Activated CD4-positive, alpha-beta T cell treated with anti-CD3 and anti-CD28 coated beads, Interleukin-2, amount 10 ng/mL, durations not matched to agents 24 days and 14 days (primary cell): Measurements from ENCODE around the gene TFPI2. TPM values are rescaled to one million over a fixed set of nuclear protein-coding genes. Genes with fewer than 3 reads are reported as not detected.
A peak's percentile ranks its signal among the peaks of the same experiment; 100 is the strongest.

ENCODE experiments used
- DNase-seq: peaks from one replicate; pipeline ENCODE4 v3.0.0; 2022
- H3K27ac Mint-ChIP-seq: one replicate; pipeline ENCODE4 v1.8.0; 2022; ENCODE audit warnings: mild to moderate bottlenecking, mixed read lengths
- H3K27me3 Mint-ChIP-seq: one replicate; pipeline ENCODE4 v1.8.0; 2022; ENCODE audit warnings: mixed read lengths
- H3K36me3 Mint-ChIP-seq: one replicate; pipeline ENCODE4 v1.8.0; 2022; ENCODE audit warnings: low read depth, mild to moderate bottlenecking, mixed read lengths
- H3K4me1 Mint-ChIP-seq: one replicate; pipeline ENCODE4 v1.8.0; 2021; ENCODE audit warnings: mixed read lengths
- H3K4me3 Mint-ChIP-seq: one replicate; pipeline ENCODE4 v1.8.0; 2022; ENCODE audit warnings: mild to moderate bottlenecking, moderate library complexity, mixed read lengths
- H3K9me3 Mint-ChIP-seq: one replicate; pipeline ENCODE4 v1.8.0; 2021; ENCODE audit warnings: mixed read lengths
- intact Hi-C: fragments of 100-400 bp; cut with micrococcal nuclease; formaldehyde crosslinking; loops from one replicate; pipeline ENCODE4 v1.15.1; 2023
- total RNA-seq: library from RNA; stranded (reverse); gene quantifications from 2 replicates; pipeline ENCODE4 v1.2.3, GENCODE V29; 2022

The TFPI2 gene, protein sequence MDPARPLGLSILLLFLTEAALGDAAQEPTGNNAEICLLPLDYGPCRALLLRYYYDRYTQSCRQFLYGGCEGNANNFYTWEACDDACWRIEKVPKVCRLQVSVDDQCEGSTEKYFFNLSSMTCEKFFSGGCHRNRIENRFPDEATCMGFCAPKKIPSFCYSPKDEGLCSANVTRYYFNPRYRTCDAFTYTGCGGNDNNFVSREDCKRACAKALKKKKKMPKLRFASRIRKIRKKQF
- not detected in 2 replicates for total RNA-seq

GRCh38 chr7:93890464-93891068, at the start of gene TFPI2:
Gene TFPI2 (minus strand): TSS chr7:93890753. CDS start chr7:93890678, 75 bp downstream.
- H3K4me3 Mint-ChIP-seq: peak within 1 kb of the TSS; percentile 75
- no peak within 1 kb of the TSS for H3K27ac Mint-ChIP-seq
- H3K36me3 Mint-ChIP-seq: no peaks in the 10 kb centered on the region
- H3K27me3 Mint-ChIP-seq: peaks cover 51% of the 10 kb centered on the region
- intact Hi-C loops: no loop called here
- no peaks in the 10 kb centered on the region for H3K9me3 Mint-ChIP-seq
- peaks cover 8% of the 10 kb centered on the region for H3K4me1 Mint-ChIP-seq
- peak; percentile 56 for DNase-seq

DNA sequence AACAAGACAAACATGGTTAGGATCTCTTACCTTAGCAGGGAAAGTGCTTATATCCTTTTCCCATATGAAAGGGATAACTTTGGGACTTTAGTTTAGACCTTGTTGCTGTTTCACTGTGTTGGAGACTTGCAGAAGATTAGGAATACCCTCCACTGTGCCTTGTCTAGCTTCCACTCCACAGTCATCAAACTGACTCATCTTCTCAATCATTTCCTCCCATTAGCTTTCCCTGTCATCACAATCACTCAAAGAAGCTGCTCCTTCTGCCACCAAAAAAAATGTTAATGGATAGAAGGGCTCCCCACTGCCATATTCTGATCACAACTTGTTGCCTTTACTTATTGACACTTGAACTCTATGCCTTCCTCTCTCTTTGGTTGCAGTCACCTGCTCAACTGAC, 47.7 kb upstream of the TFPI2 start:
- intact Hi-C loops: no loop called here
- Mint-ChIP-seq H3K27ac (no peak overlapping the region), H3K4me3 (no peak overlapping the region)

DNA sequence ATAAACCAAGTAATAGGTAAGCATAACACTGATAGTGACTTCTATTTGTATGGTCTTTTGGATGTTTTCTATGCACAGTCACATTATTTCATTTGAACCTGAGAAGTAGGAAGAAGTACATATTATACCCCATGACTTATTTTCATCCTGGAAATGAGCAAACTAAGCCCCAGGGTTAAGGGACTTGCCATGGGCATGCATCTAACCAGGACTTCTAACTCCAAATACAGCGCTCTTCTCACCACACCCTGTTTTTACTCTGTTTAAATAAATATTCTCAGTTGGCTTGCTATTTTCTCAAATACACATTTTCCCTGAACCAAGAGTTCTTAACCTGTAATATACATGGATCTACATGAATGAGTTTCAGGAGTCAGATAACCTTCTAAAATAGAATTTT, 47.3 kb upstream of the TFPI2 start:
- H3K27me3 Mint-ChIP-seq: no peaks in the 10 kb centered on the region
- H3K9me3 Mint-ChIP-seq: no peaks in the 10 kb centered on the region
- H3K36me3 Mint-ChIP-seq: no peaks in the 10 kb centered on the region
- intact Hi-C loops: no loop called here
- no peak overlapping the region for H3K27ac Mint-ChIP-seq
- H3K4me3 Mint-ChIP-seq: no peak overlapping the region
- DNase-seq: no peak
- no peaks in the 10 kb centered on the region for H3K4me1 Mint-ChIP-seq

More for the DNA sequence above, 47.7 kb upstream of the TFPI2 start:
- DNase-seq: no peak
- Mint-ChIP-seq H3K27me3 (no peaks in the 10 kb centered on the region), H3K36me3 (no peaks in the 10 kb centered on the region), H3K9me3 (no peaks in the 10 kb centered on the region), H3K4me1 (no peaks in the 10 kb centered on the region)

- H3K27ac Mint-ChIP-seq: no peak overlapping the region
- H3K9me3 Mint-ChIP-seq: no peaks in the 10 kb centered on the region
- intact Hi-C loops: no loop called here
- no peaks in the 10 kb centered on the region for H3K4me1 Mint-ChIP-seq
- no peak overlapping the region for H3K4me3 Mint-ChIP-seq
- H3K36me3 Mint-ChIP-seq: no peaks in the 10 kb centered on the region
- H3K27me3 Mint-ChIP-seq: peaks cover 6% of the 10 kb centered on the region
- DNase-seq: no peak
Measured at GRCh38 chr7:93935102-93935501, 44.5 kb upstream of the TFPI2 start.

- intact Hi-C loops: no loop called here
- Mint-ChIP-seq H3K36me3 (no peaks in the 10 kb centered on the region), H3K4me3 (no peak overlapping the region), H3K27ac (no peak overlapping the region), H3K9me3 (no peaks in the 10 kb centered on the region), H3K27me3 (peaks cover 7% of the 10 kb centered on the region), H3K4me1 (no peaks in the 10 kb centered on the region)
- no peak for DNase-seq
Measured at GRCh38 chr7:93933156-93933555, 42.6 kb upstream of the TFPI2 start.

DNA sequence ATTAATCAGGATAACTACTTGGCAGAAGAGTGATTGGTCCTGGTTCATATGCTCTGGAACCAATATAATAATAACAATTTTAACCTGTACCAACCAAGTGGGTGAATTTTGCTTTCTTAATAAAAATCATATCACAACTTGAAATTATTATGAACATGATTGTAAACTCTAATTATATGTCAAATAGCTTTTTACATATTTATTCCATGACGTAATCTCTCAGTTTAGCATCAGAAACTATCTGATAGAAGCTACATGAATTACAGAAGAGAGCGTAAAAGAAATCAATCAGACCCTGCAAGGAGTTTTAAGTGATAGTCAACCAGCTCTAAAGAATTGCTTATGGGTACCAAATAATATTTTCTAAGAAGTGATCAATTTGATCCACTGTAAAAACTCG, 41.1 kb upstream of the TFPI2 start:
- Mint-ChIP-seq H3K4me3 (no peak overlapping the region), H3K36me3 (no peaks in the 10 kb centered on the region), H3K27ac (no peak overlapping the region), H3K27me3 (peaks cover 9% of the 10 kb centered on the region), H3K4me1 (no peaks in the 10 kb centered on the region), H3K9me3 (no peaks in the 10 kb centered on the region)
- DNase-seq: no peak
- intact Hi-C loops: no loop called here

DNA sequence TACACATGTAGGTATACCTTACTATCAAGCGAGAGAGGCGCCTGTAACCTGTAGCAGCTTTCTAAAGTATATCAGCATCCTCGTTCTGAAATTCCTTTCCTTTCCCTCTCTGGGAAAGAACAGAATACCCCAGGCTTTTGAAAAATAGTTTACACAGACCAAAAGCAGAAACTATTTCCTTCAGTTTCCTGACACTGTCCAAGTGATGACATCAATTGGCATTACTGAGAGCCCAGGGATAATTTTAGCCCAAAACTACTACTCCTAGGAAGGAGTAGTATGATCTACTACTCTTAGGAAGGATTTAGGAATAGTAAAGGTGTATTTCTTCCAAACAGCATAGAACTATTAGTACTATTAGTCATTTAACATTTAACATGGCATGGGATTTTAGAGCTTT, 37.0 kb upstream of the TFPI2 start:
- Mint-ChIP-seq H3K4me1 (no peaks in the 10 kb centered on the region), H3K4me3 (no peak overlapping the region), H3K9me3 (no peaks in the 10 kb centered on the region), H3K27me3 (peaks cover 23% of the 10 kb centered on the region), H3K27ac (no peak overlapping the region), H3K36me3 (no peaks in the 10 kb centered on the region)
- intact Hi-C loops: no loop called here
- DNase-seq: no peak

- Mint-ChIP-seq H3K27ac (no peak overlapping the region), H3K9me3 (no peaks in the 10 kb centered on the region), H3K4me3 (no peak overlapping the region), H3K27me3 (peaks cover 25% of the 10 kb centered on the region), H3K36me3 (no peaks in the 10 kb centered on the region), H3K4me1 (no peaks in the 10 kb centered on the region)
- no peak for DNase-seq
- intact Hi-C loops: no loop called here
Measured at GRCh38 chr7:93926800-93927199, 36.2 kb upstream of the TFPI2 start.

GRCh38 chr7:93923942-93924341, 33.4 kb upstream of the TFPI2 start:
- intact Hi-C loops: no loop called here
- peaks cover 2% of the 10 kb centered on the region for H3K4me1 Mint-ChIP-seq
- DNase-seq: no peak
- no peak overlapping the region for H3K27ac Mint-ChIP-seq
- H3K9me3 Mint-ChIP-seq: no peaks in the 10 kb centered on the region
- H3K4me3 Mint-ChIP-seq: no peak overlapping the region
- no peaks in the 10 kb centered on the region for H3K36me3 Mint-ChIP-seq
- H3K27me3 Mint-ChIP-seq: peaks cover 28% of the 10 kb centered on the region

DNA sequence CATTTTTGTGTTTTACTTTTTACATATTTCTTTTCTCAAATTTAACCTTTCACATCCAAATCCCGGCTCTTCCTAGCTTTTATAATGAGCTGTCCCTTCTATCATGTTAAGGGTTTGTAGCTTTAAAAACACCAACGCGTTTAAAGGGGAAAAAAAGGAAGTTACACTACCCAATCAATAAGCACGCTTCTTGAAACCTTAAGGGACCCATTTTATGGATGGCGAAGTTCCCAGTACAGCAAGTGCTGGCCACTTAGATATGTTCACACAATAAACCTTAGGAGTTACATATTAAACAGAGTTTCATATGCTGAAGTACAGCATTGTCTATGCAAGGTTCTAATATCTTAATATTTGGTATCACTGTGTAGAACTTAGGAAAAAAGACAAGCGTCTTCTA, 32.7 kb upstream of the TFPI2 start:
- Mint-ChIP-seq H3K4me3 (no peak overlapping the region), H3K27me3 (peaks cover 28% of the 10 kb centered on the region), H3K4me1 (peaks cover 2% of the 10 kb centered on the region), H3K36me3 (no peaks in the 10 kb centered on the region), H3K27ac (no peak overlapping the region), H3K9me3 (no peaks in the 10 kb centered on the region)
- no peak for DNase-seq
- intact Hi-C loops: no loop called here

DNA sequence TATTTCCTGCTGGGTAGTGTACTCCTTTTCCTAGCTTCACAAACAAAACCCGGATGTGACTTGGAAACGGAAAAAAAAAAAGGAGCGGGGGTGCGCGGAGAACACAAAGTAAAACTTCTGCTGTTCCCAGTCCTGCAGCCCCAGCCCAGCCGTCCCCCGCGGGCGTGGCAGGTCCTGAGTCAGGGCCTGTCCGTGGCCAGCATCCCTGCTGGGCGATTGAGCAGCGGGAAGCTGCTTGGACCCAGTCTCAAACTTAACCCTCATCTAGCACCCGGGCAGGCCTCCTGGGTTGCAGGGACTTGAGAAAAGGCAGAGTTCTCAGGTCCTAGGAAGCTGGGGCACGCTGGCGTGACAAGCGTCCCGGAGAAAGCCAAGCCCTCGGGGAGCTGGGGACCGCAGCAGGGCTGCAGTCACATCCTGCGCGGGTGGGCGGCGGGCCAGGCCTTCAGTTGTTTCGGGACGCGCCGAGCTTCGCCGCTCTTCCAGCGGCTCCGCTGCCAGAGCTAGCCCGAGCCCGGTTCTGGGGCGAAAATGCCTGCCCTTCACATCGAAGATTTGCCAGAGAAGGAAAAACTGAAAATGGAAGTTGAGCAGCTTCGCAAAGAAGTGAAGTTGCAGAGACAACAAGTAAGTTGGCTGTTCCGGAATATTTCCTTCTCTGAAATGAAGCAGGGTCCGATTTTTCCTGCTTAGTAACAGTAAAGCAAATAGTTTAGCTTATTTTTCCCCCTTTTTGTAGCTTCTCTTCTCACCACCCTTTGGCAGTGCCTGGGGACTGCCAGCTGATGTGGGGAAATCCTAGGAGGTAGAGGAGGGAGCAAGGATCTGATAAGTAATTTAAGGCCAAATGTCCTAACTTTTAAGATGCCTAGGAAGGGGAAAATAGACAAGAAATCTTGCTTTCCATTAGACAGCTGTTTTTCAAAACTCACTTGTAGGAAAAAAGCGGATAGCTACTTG, 31.3 kb upstream of the TFPI2 start, which contains the start of gene GNG11:
Gene GNG11 (plus strand): TSS at position 129 of the 960 bp plus-strand sequence. CDS start 403 bp downstream, at position 532.
- intact Hi-C loops: no loop called here
- H3K27me3 Mint-ChIP-seq: peaks cover 30% of the 10 kb centered on the region
- H3K36me3 Mint-ChIP-seq: no peaks in the 10 kb centered on the region
- H3K9me3 Mint-ChIP-seq: no peaks in the 10 kb centered on the region
- peaks cover 2% of the 10 kb centered on the region for H3K4me1 Mint-ChIP-seq
- DNase-seq: peak; percentile 73
- H3K4me3 Mint-ChIP-seq: peak within 1 kb of the TSS; percentile 73
- no peak within 1 kb of the TSS for H3K27ac Mint-ChIP-seq

- intact Hi-C loops: no loop called here
- Mint-ChIP-seq H3K4me3 (peak overlapping the region; percentile 73), H3K36me3 (no peaks in the 10 kb centered on the region), H3K27ac (no peak overlapping the region), H3K4me1 (peaks cover 2% of the 10 kb centered on the region), H3K9me3 (no peaks in the 10 kb centered on the region), H3K27me3 (peaks cover 31% of the 10 kb centered on the region)
- DNase-seq: no peak
Measured at GRCh38 chr7:93921186-93921585, 30.6 kb upstream of the TFPI2 start.

DNA sequence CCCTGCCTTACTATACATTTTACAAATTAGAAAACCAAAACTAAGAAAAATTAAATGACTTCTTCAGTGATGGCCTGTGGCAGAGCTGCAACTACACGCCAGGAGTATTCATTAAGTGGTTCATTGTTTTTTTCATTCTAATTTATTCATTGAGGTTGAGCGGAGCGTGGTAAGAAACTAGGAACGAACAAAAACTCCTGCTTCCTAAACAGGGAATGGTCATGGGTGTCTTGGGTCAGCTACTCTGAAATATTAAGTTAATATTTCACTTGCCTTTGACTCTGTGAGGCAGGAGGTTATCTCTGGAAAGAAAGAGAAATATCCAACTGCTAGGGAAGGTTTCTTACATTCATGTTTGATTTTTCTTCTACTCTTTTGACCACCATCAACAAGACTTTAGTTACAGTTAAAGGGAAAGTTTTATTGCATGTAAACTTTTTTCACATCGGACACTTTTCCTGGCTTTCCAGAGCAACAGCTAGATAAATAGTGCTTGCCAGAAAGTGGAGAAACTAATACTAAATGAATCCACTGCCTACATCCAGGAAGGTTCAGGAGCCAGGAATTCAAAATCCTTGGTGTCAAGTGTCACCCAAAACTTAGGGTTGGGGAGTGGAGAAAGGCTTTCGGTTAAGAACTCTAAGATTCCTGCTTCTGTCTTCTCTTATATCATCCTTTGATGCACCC, 30.1 kb upstream of the TFPI2 start:
- Mint-ChIP-seq H3K27ac (no peak overlapping the region), H3K4me1 (peaks cover 2% of the 10 kb centered on the region), H3K36me3 (no peaks in the 10 kb centered on the region), H3K9me3 (no peaks in the 10 kb centered on the region), H3K27me3 (peaks cover 31% of the 10 kb centered on the region), H3K4me3 (no peak overlapping the region)
- intact Hi-C loops: no loop called here
- no peak for DNase-seq
